ENCODE measurements around the gene ANGPTL4.

Gene ANGPTL4

GRCh38 chr19:8413629-8413995, 49.7 kb downstream of the ANGPTL4 start:
- no peak for DNase-seq (ENCODE audit: low read depth in 2 of 2)

- DNase-seq (ENCODE audit: low read depth in 2 of 2): no peak
Observed at GRCh38 chr19:8416796-8417195, 52.8 kb downstream of the ANGPTL4 start.

GRCh38 chr19:8421484-8422461, 57.8 kb downstream of the ANGPTL4 start:
- DNase-seq (ENCODE audit: low read depth in 2 of 2): no peak

- no peak for DNase-seq (ENCODE audit: low read depth in 2 of 2)
Observed at GRCh38 chr19:8423817-8424223, 59.9 kb downstream of the ANGPTL4 start.
